GM19240 (cell line): Measurements from ENCODE around the gene JRKL.
"Not testable (repeated sequence)": the region's sequence is repeated elsewhere in the genome, so short reads cannot be mapped to it uniquely, and the experiment has no call there.

Experiments
- DNase-seq: peaks from one replicate; pipeline ENCODE4 v3.0.0; 2011; ENCODE audit warnings: low spot score; ENCODE audit not compliant: insufficient read length

JRKL gene

DNA sequence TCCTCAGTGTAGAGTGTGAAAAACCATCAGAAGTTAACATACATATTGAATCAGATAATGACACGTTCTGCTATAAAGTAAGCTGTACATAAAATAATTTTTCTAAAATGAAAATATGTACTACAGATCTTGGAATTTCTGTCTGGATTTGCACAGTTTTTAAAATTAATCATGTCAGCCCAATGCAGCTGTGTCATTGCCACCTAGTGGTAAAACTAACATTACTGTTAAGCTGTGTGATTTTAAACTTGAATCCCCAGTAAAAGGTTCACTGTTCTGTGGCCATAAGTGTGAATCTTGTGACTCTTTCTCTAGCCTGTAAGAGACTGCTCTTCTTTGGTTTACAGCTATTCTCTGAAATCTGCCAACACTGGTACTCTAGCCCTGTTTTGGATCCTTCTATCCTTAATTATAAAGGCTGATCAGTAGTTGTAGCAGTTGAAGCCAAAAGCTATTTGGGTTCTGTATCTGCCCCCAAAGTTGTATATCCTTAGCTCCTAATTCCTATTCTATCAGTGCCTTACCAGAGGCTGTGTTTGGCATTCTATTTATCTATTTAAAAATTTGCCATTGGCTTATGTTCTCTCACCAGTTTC lies 4.0 kb downstream of the JRKL start:
- no peak for DNase-seq

- no peak for DNase-seq
These were observed 5.0 kb downstream of the JRKL start for GRCh38 chr11:96394773-96395172.

GRCh38 chr11:96396637-96397036 lies 6.8 kb downstream of the JRKL start:
- no peak for DNase-seq

GRCh38 chr11:96397863-96398262 lies 8.1 kb downstream of the JRKL start:
- no peak for DNase-seq

GRCh38 chr11:96400697-96401096 lies 10.9 kb downstream of the JRKL start:
- no peak for DNase-seq

- not testable (repeated sequence) for DNase-seq
These were observed 21.6 kb downstream of the JRKL start for GRCh38 chr11:96411412-96411811.

DNA sequence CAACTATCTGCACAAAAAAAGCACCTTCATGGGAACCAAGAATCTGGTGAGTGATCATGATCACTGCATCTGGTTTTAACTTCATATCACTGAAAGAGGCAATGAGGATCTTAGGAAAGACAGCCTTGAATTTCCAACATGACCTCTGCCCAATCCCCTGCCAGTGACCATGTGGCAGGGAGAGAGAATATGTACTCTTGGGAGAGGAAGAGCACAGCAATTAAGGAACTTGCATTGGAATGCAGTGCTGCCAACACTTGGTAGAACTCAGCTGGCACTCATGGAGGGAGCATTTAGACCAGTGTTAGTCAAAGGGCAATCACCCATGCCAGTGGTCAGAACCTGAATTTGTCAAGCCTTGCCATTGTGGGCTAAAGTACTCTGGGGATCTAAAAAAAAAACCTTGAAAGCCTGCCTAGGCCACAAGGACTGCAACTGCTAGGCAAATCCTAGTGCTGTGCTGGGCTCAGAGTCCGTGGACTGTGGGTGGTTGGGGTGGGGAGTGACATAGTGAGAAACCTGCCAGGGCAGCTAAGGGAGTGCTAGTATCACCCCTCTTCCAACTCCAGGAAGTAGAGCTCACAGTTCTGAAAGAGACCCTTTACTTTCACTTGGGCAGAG lies 23.1 kb downstream of the JRKL start:
- DNase-seq: no peak

DNA sequence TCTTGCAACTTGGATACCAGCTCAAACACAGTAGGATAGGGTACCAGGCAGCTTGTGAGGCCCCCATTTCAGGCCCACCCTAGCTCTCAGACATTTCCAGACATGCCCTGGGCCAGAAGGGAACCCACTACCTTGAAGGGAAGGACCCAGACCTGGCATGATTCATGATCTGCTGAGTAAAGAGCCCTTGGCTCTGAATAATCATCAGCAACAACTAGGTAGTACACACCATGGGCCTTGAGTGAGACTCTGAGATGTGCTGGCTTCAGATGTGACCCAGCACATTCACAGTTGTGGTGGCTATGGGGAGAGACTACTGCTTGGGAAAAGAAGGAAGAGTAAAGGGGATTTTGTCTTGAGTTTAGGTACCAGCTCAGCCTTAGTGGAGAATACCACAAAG lies 23.6 kb downstream of the JRKL start:
- DNase-seq: no peak

DNA sequence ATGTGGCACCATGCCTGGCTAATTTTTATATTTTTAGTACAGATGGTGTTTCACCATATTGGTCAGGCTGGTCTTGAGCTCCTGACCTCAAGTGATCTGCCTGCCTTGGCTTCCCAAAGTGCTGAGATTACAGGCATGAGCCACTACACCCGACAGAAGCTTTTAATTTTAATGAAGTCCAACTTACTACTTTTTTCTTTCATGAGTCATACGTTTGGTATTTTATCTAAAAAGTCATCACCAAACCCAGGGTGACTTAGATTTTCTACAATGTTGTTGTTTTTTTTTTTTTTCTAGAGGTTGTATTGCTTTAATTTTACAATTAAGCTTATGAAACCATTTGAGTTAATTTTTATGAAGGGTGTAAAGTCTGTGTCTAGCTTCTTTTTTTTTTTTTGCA lies 34.9 kb downstream of the JRKL start:
- DNase-seq: no peak

DNA sequence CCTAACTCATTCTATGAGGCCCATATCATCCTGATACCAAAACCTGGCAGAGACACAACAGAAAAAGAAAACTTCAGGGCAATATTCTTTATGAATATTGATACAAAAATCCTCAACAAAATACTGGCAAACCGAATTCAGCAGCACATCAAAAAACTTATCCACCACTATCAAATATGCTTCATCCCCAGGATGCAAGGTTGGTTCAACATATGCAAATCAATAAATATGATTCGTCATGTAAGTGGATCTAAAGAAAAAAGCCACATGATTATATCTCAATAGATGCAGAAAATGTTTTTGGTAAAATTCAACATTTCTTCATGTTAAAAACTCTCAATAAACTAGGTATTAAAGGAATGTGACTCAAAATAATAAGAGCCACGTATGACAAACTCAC lies 40.9 kb downstream of the JRKL start:
- DNase-seq: no peak

DNA sequence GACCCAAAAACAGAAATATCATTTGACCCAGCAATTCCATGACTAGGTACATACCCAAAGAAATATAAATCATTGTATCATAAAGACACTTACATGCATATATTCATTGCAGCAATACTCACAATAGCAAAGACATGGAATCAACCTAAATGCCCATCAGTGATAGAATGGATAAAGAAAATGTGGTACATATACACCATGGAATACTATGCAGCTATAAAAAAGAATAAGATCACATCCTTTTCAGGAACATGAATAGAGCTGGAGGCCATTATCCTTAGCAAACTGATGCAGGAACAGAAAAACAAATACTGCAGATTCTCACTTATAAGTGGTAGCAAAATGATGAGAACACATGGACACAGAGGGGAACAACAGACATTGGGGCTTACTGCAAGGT lies 42.8 kb downstream of the JRKL start:
- not testable (repeated sequence) for DNase-seq
